SH-SY5Y (cell line): Measurements from ENCODE around the gene VDAC2.

Experiments
- GATA2 ChIP-seq: IDR thresholded peaks from 2 replicates; pipeline ENCODE4 v1.6.1; 2011; ENCODE audit warnings: mild to moderate bottlenecking, low read depth, low read length
- GATA3 ChIP-seq: IDR thresholded peaks from 2 replicates; pipeline ENCODE4 v1.6.1; 2011; ENCODE audit warnings: low read depth, mild to moderate bottlenecking, low read length, moderate library complexity

The VDAC2 gene, protein sequence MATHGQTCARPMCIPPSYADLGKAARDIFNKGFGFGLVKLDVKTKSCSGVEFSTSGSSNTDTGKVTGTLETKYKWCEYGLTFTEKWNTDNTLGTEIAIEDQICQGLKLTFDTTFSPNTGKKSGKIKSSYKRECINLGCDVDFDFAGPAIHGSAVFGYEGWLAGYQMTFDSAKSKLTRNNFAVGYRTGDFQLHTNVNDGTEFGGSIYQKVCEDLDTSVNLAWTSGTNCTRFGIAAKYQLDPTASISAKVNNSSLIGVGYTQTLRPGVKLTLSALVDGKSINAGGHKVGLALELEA

GRCh38 chr10:75210282-75211006 lies at the start of gene VDAC2:
VDAC2 (plus strand) TSS chr10:75210796; CDS start chr10:75211159, 363 bp downstream.
- TF ChIP-seq GATA3 (no peak), GATA2 (no peak)

- no peak for TF ChIP-seq GATA2
- TF ChIP-seq GATA3: no peak
Measured at GRCh38 chr10:75165684-75166622, 44.6 kb upstream of the VDAC2 start.

DNA sequence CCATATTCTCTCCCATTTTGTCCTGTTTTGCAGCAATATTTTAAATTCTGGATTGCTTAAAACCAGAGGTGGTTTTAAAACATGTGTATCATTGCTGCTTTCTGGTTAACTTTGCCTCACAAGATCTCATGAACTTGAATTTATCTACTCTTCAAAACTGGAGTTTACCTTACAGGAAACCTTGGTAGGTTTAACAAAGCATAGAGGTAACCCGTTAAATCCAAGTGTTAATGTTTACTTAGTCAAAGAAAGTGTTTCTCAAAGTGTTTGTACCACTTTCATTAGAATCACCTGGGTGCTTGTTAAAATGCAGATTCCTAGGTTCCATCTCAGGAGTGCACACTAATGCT lies 44.0 kb upstream of the VDAC2 start:
- TF ChIP-seq GATA2 (no peak), GATA3 (no peak)

DNA sequence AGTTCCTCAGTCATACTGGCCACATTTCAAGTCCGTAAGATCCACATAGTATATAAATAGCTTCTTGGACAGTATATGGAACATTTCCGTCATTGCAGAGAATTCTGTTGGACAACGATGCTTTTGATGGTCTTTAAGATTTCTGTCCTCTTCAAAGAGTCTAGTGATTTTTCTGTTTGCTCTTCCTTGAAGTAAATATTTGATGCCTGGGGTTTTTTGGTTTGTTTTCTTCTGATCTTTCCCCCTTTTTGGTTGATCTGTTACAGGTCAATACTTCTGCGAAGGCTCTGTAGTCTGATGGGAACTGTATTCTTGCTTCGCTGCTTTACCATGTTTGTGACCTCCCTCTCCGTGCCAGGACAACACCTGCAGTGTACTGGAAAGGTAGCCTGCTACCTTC lies 42.3 kb upstream of the VDAC2 start:
- TF ChIP-seq GATA2 (no peak), GATA3 (no peak)

DNA sequence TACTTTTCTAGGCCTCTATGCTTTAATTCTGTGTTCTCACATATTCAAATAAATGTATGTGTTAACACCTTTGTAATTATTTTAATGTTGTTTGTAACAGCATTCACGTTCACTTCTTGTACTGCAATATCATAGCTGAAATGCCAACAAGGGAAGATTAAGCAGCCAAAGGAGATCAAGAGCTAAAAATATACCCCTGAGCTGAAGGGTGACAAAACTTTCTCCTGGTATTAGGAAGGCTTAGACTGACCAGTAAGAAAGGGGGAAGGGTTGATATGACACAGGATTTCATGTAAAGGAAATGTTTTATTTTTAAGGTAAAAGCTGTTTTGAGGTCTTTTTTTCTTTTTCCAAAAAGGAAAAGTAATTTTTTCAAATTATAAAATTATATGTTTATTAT lies 40.4 kb upstream of the VDAC2 start:
- no peak for TF ChIP-seq GATA2
- TF ChIP-seq GATA3: no peak

GRCh38 chr10:75175046-75175445 lies 35.5 kb upstream of the VDAC2 start:
- TF ChIP-seq GATA2 (no peak), GATA3 (no peak)

DNA sequence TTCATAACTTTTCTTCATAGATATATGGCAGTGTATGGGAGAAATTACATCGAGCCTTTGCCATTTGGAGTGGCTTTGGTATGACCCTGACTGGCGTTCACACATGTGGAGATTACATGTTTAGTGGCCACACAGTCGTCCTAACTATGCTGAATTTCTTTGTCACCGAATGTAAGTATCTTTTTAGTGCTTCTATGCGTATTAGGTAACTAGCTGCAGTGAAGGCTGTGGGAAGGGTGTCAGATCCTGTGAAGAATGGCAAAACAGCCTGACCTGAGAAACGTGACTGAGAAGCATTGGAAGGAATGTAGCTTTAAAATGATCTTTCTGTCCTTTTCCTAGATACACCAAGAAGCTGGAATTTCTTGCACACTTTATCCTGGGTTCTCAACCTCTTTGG lies 34.5 kb upstream of the VDAC2 start:
- TF ChIP-seq GATA3: no peak
- TF ChIP-seq GATA2: no peak

DNA sequence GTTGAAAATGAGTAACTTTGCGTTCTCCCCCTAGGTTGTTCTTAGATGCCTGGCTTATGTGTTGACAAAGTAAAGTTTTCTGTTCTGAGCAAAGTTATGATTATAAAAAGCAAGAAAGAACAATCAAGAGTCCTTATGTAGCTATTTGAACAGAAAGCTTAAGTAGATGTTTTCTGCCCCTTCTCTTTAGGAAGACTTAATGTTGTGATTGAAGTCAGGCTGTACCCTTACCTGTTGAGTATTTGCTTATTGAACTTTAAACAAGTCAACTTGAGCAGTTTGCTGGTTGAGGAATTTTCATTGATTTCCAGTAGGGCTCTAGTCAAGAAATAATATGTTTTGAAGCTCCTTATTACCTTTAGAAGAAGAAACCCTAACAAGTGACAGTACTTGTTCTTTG lies 33.9 kb upstream of the VDAC2 start:
- TF ChIP-seq GATA3 (no peak), GATA2 (no peak)

DNA sequence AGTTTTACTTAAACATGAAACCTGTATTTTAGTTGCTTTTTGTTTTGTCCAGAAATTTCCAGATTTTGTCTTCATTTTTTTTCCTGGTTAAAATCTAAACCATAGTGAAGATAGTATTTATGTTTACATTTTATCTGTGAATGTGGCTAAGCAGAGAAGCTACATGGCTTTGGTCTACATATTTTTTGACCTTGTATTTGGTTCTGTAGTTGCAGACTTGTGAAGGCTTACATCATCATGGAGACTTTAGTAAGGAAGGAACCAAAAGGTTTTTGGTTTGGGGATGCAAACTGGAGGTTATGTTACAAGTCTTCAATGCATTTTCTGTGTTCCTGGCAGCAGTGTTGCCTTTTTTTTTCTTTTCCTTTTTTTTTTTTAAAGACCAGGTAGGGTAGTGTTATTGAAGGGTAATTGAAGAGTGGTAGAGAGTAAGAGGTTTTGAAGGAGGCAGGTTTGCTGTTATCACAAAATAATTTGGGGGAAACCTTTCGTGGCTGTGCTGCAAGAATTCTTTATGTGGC lies 30.9 kb upstream of the VDAC2 start:
- TF ChIP-seq GATA2 (no peak), GATA3 (no peak)

DNA sequence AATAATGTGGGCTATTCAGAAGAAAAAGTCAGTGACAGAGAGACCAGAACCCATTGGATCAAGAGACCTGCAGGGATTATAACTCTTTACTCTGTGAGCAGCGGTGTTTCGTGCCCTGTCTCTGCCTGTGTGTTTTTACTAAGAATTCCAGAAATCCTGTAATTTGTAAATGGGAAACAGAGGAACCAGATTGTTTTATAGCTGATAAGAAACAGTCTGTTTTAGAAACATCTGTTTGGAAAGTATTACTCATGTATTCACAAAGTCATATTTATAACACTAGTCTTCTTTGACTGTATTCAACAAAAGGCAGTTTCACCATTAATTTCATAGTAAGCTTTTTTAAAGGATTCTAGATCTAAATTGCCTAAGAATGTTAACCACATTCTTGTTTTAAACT lies 30.0 kb upstream of the VDAC2 start:
- TF ChIP-seq GATA3 (no peak), GATA2 (no peak)

- TF ChIP-seq GATA2 (no peak), GATA3 (no peak)
Measured at GRCh38 chr10:75181073-75181472, 29.5 kb upstream of the VDAC2 start.

GRCh38 chr10:75186310-75186709 lies 24.3 kb upstream of the VDAC2 start:
- TF ChIP-seq GATA3 (no peak), GATA2 (no peak)

- TF ChIP-seq GATA3 (no peak), GATA2 (no peak)
Measured at GRCh38 chr10:75187961-75188426, 22.6 kb upstream of the VDAC2 start.

DNA sequence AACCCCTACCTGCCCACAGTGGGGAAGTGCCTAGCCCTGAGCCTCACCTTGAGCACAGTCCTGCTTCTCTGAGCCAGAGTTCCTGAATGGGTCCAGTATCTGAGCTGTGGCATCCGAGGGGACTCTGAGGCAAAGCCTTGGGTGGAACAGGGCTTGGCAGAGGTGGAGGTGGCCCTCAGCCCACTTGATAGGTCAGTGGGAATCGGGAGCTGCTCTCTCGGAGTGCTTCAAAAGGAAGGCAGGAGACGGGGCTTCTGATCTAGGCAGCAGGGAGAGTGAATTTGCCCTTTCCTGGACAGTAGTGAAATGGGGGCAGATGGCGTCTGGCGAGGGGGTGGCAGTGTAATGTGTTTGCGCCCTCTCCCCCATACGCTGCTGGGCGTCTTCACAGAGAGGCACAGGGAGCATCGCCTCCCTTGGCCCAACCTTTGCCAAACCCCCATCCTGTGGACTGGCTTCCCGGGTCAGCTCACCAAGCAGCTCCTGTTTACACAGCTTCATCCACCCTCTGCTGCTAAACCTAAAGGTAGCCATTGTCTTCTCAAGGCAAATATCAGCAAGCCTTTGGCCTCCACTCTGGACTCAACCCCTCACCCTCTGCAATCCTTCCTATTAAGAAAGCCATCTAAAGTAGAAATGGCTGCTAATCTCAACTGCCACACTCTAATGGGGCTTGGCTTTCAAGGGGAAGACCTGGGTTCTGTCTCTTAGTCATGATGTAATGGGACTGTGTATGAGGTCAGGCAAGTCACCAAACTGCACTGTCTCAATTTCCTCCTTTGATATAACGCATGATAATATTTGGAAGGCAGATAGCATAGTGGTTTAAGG lies 21.1 kb upstream of the VDAC2 start:
- no peak for TF ChIP-seq GATA2
- no peak for TF ChIP-seq GATA3
